ENCODE data around the gene GPD1.

The GPD1 gene

GRCh38 chr12:50087151-50087550 is 16.7 kb upstream of the GPD1 start:
- no peak overlapping the region for H3K4me3 ChIP-seq (ENCODE audit: low read depth, low read length)
- TF ChIP-seq CTCF (IDR thresholded peaks at IDR 0.05; ENCODE audit: insufficient read depth, low read depth, low read length, missing control alignments): no peak
- no peak for DNase-seq (ENCODE audit: low read depth)

- no peak for DNase-seq (ENCODE audit: low read depth)
- no peak overlapping the region for H3K4me3 ChIP-seq (ENCODE audit: low read depth, low read length)
- TF ChIP-seq CTCF (IDR thresholded peaks at IDR 0.05; ENCODE audit: insufficient read depth, low read depth, low read length, missing control alignments): no peak
Measured at GRCh38 chr12:50087995-50088394, 15.8 kb upstream of the GPD1 start.

- DNase-seq (ENCODE audit: low read depth): peak; percentile 73
- peak; percentile 84 for TF ChIP-seq CTCF (IDR thresholded peaks at IDR 0.05; ENCODE audit: insufficient read depth, low read depth, low read length, missing control alignments)
- no peak overlapping the region for H3K4me3 ChIP-seq (ENCODE audit: low read depth, low read length)
Measured at GRCh38 chr12:50088577-50089335, 15.1 kb upstream of the GPD1 start.

- H3K4me3 ChIP-seq (ENCODE audit: low read depth, low read length): no peak overlapping the region
- TF ChIP-seq CTCF (IDR thresholded peaks at IDR 0.05; ENCODE audit: insufficient read depth, low read depth, low read length, missing control alignments): no peak
- DNase-seq (ENCODE audit: low read depth): no peak
Measured at GRCh38 chr12:50089730-50090129, 14.1 kb upstream of the GPD1 start.

GRCh38 chr12:50090391-50090790 is 13.4 kb upstream of the GPD1 start:
- TF ChIP-seq CTCF (IDR thresholded peaks at IDR 0.05; ENCODE audit: insufficient read depth, low read depth, low read length, missing control alignments): no peak
- DNase-seq (ENCODE audit: low read depth): no peak
- H3K4me3 ChIP-seq (ENCODE audit: low read depth, low read length): no peak overlapping the region

GRCh38 chr12:50097952-50098351 is 5.9 kb upstream of the GPD1 start:
- no peak for TF ChIP-seq CTCF (IDR thresholded peaks at IDR 0.05; ENCODE audit: insufficient read depth, low read depth, low read length, missing control alignments)
- no peak for DNase-seq (ENCODE audit: low read depth)
- no peak overlapping the region for H3K4me3 ChIP-seq (ENCODE audit: low read depth, low read length)
